HepG2 (cell line): ENCODE results near the gene CIB1. TPM values are rescaled to one million over a fixed set of nuclear protein-coding genes. Genes with fewer than 3 reads are reported as not detected.

Experiments
- ARID4A ChIP-seq: sonication (generic); formaldehyde crosslinking; IDR thresholded peaks from 2 replicates; pipeline ENCODE4 v1.5.0; 2020; ENCODE audit warnings: mild to moderate bottlenecking, missing genetic modification reagents, borderline replicate concordance
- ATF4 ChIP-seq, 2 experiments: fragments of 450-650 bp in 1 of 2; sonication (generic) in 1 of 2; formaldehyde crosslinking; IDR thresholded peaks; 2 replicates each; pipeline versions ENCODE4 v1.5.0 to v1.8.0; 2020 to 2022; ENCODE audit warnings: mild to moderate bottlenecking in 1 of 2, missing genetic modification reagents in 1 of 2
- HDAC2 ChIP-seq: sonication (generic); formaldehyde crosslinking; IDR thresholded peaks from 2 replicates; pipeline ENCODE4 v1.4.0; 2020; ENCODE audit warnings: missing genetic modification reagents
- KAT8 ChIP-seq: IDR thresholded peaks from 2 replicates; pipeline ENCODE4 v1.6.1; 2016; ENCODE audit warnings: missing genetic modification reagents, missing compliant biosample characterization
- KLF12 ChIP-seq: sonication (generic); formaldehyde crosslinking; IDR thresholded peaks from 2 replicates; pipeline ENCODE4 v1.4.0; 2020; ENCODE audit warnings: missing genetic modification reagents, borderline replicate concordance
- MED1 ChIP-seq: sonication (generic); formaldehyde crosslinking; IDR thresholded peaks from 2 replicates; pipeline ENCODE4 v1.4.0; 2020; ENCODE audit warnings: missing genetic modification reagents
- NFIB ChIP-seq: sonication (generic); formaldehyde crosslinking; IDR thresholded peaks from 2 replicates; pipeline ENCODE4 v1.9.0; 2021; ENCODE audit warnings: missing genetic modification reagents, mild to moderate bottlenecking, borderline replicate concordance
- THAP9 ChIP-seq: sonication (generic); formaldehyde crosslinking; IDR thresholded peaks from 2 replicates; pipeline ENCODE4; 2020; ENCODE audit warnings: missing genetic modification reagents, mild to moderate bottlenecking, borderline replicate concordance
- ZIK1 ChIP-seq: sonication (generic); formaldehyde crosslinking; IDR thresholded peaks from 2 replicates; pipeline ENCODE4 v1.5.0; 2020; ENCODE audit warnings: mild to moderate bottlenecking, low read depth, missing genetic modification reagents, borderline replicate concordance
- ZMYM2 ChIP-seq: sonication (generic); formaldehyde crosslinking; IDR thresholded peaks from 2 replicates; pipeline ENCODE4 v1.8.0; 2022; ENCODE audit warnings: mild to moderate bottlenecking, missing genetic modification reagents
- ZMYM4 ChIP-seq: sonication (generic); formaldehyde crosslinking; IDR thresholded peaks from 2 replicates; pipeline ENCODE4 v1.8.1; 2023; ENCODE audit warnings: mild to moderate bottlenecking, missing genetic modification reagents
- ZNF263 ChIP-seq: sonication (generic); formaldehyde crosslinking; IDR thresholded peaks from 2 replicates; pipeline ENCODE4 v1.4.0; 2020; ENCODE audit warnings: missing genetic modification reagents
- ZNF274 ChIP-seq: sonication (generic); formaldehyde crosslinking; IDR thresholded peaks from 2 replicates; pipeline ENCODE4 v1.5.1; 2020; ENCODE audit warnings: mild to moderate bottlenecking, missing genetic modification reagents
- ZNF329 ChIP-seq: sonication (generic); formaldehyde crosslinking; IDR thresholded peaks from 2 replicates; pipeline ENCODE4 v1.9.0; 2021; ENCODE audit warnings: low read depth, mild to moderate bottlenecking, missing genetic modification reagents
- ZNF430 ChIP-seq: sonication (generic); formaldehyde crosslinking; IDR thresholded peaks from 2 replicates; pipeline ENCODE4 v1.9.0; 2021; ENCODE audit warnings: mild to moderate bottlenecking, missing genetic modification reagents
- polyA plus RNA-seq, 8 experiments: library from polyadenylated mRNA; depleted of rRNA in 3 of 8; stranded (reverse) in 7 of 8; unstranded in 1 of 8; fragments of >200 nt; fragmentation: Illumina TruSeq in 4 of 8; extraction: Trizol in 4 of 8; gene quantifications; 2 replicates each; pipeline versions ENCODE4 v1.2.1 to v1.2.3, GENCODE V29; 2011 to 2016; ENCODE audit warnings: low read depth in 4 of 8, missing spikeins in 1 of 8, mixed read lengths in 1 of 8; ENCODE audit not compliant: insufficient read depth in 1 of 8
- total RNA-seq, 5 experiments: library from RNA; depleted of rRNA; stranded (reverse); fragments of >200 nt; fragmentation: Illumina TruSeq; extraction: Trizol; gene quantifications; 2 replicates each; pipeline ENCODE4 v1.2.3, GENCODE V29; 2016; ENCODE audit warnings: low read depth in 1 of 5
- TF ChIP-seq, protein P1 (sequence below): IDR thresholded peaks from 2 replicates; pipeline ENCODE4 v1.6.1; 2016; ENCODE audit warnings: missing genetic modification reagents, missing compliant biosample characterization
- TF ChIP-seq, protein P2 (sequence below): sonication (generic); formaldehyde crosslinking; IDR thresholded peaks from 2 replicates; pipeline ENCODE4 v1.4.0; 2020; ENCODE audit warnings: missing genetic modification reagents
- TF ChIP-seq, protein P3 (sequence below): sonication (generic); formaldehyde crosslinking; IDR thresholded peaks from 2 replicates; pipeline ENCODE4 v1.9.0; 2022; ENCODE audit warnings: low read depth, missing genetic modification reagents

CIB1 gene
- total and polyA plus RNA-seq, 2 of the 13 experiments (the other 11 are each of a cell fraction or from before 2014, with no cell fraction given), result 38.7 to 72.7 TPM

- TF ChIP-seq THAP9 (CRISPR knock-in tag) (peak; percentile 84; the same call in 1 of the 2 replicates), ZIK1 (CRISPR knock-in tag) (0 out of 2 replicates have a peak, but pooled peaks have one; percentile 17), ZNF430 (CRISPR knock-in tag) (peak; percentile 42; the same call in 1 of the 2 replicates), ATF4 (CRISPR knock-in tag; IDR thresholded peaks at IDR 0.05) (no peak; a peak in 1 of 4 replicates), MED1 (no peak), ZNF274 (CRISPR knock-in tag) (peak; percentile 71), ZMYM4 (CRISPR knock-in tag) (peak; percentile 19), ZMYM2 (peak; percentile 66; the same call in 1 of the 2 replicates), ZNF329 (no peak), NFIB (CRISPR knock-in tag) (no peak), HDAC2 (CRISPR knock-in tag) (peak; percentile 67), KAT8 (CRISPR knock-in tag) (peak; percentile 51; the same call in 1 of the 2 replicates), ARID4A (peak; percentile 96), KLF12 (0 out of 2 replicates have a peak, but pooled peaks have one; percentile 61), ZNF263 (peak; percentile 45)
- TF ChIP-seq, protein P1, sequence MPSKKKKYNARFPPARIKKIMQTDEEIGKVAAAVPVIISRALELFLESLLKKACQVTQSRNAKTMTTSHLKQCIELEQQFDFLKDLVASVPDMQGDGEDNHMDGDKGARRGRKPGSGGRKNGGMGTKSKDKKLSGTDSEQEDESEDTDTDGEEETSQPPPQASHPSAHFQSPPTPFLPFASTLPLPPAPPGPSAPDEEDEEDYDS (CRISPR knock-in tag), result peak; percentile 39; the same call in 1 of the 2 replicates
- TF ChIP-seq, protein P2, sequence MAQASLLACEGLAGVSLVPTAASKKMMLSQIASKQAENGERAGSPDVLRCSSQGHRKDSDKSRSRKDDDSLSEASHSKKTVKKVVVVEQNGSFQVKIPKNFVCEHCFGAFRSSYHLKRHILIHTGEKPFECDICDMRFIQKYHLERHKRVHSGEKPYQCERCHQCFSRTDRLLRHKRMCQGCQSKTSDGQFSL (CRISPR knock-in tag), result no peak
- TF ChIP-seq, protein P3, sequence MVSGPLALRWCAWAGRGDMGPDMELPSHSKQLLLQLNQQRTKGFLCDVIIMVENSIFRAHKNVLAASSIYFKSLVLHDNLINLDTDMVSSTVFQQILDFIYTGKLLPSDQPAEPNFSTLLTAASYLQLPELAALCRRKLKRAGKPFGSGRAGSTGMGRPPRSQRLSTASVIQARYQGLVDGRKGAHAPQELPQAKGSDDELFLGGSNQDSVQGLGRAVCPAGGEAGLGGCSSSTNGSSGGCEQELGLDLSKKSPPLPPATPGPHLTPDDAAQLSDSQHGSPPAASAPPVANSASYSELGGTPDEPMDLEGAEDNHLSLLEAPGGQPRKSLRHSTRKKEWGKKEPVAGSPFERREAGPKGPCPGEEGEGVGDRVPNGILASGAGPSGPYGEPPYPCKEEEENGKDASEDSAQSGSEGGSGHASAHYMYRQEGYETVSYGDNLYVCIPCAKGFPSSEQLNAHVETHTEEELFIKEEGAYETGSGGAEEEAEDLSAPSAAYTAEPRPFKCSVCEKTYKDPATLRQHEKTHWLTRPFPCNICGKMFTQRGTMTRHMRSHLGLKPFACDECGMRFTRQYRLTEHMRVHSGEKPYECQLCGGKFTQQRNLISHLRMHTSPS (CRISPR knock-in tag), result peak; percentile 78
These were observed at the start of gene CIB1 (continued) for GRCh38 chr15:90233387-90234095.
